SK-N-SH treated with all-trans-retinoic acid at 6 μM for 48 hours (cell line): ENCODE results near the gene WFS1.

Source experiments
- ATAC-seq: fragments of 200-7000 bp; cut with Tn5 transposase; 3 replicates; pipeline ENCODE4 v1.9.1; 2020; ENCODE audit warnings: mild to moderate bottlenecking, moderate library complexity
- ARNTL ChIP-seq: fragments of 450-650 bp; formaldehyde crosslinking; IDR thresholded peaks from 2 replicates; pipeline ENCODE4 v1.5.0; 2020; ENCODE audit warnings: low read depth, mild to moderate bottlenecking, moderate library complexity, borderline replicate concordance
- BACH2 ChIP-seq: fragments of 250-450 bp; sonication (Bioruptor Pico); IDR thresholded peaks from 2 replicates; pipeline ENCODE4 v1.9.0; 2021; ENCODE audit warnings: mild to moderate bottlenecking, borderline replicate concordance
- CSDC2 ChIP-seq: fragments of 250-450 bp; sonication (Bioruptor Pico); IDR thresholded peaks from 2 replicates; pipeline ENCODE4 v1.5.0; 2020; ENCODE audit warnings: mild to moderate bottlenecking, moderate library complexity
- CSRNP3 ChIP-seq: fragments of 250-450 bp; sonication (Bioruptor Pico); IDR thresholded peaks from 2 replicates; pipeline ENCODE4 v1.5.1; 2021; ENCODE audit warnings: mild to moderate bottlenecking, moderate library complexity
- ESRRG ChIP-seq: fragments of 250-450 bp; sonication (Bioruptor Pico); IDR thresholded peaks from 2 replicates; pipeline ENCODE4 v1.6.1; 2021; ENCODE audit warnings: mild to moderate bottlenecking
- GLIS3 ChIP-seq: fragments of 250-450 bp; sonication (Bioruptor Pico); IDR thresholded peaks from 2 replicates; pipeline ENCODE4 v1.5.0; 2020; ENCODE audit warnings: mild to moderate bottlenecking, moderate library complexity
- ISL1 ChIP-seq: fragments of 250-450 bp; sonication (Bioruptor Pico); IDR thresholded peaks from 2 replicates; pipeline ENCODE4 v2.1.2; 2022; ENCODE audit warnings: mild to moderate bottlenecking, moderate library complexity
- OSR1 ChIP-seq: fragments of 250-450 bp; sonication (Bioruptor Pico); IDR thresholded peaks from 2 replicates; pipeline ENCODE4 v1.8.0; 2022; ENCODE audit warnings: moderate library complexity, mild to moderate bottlenecking, inconsistent platforms
- POU6F1 ChIP-seq: fragments of 250-450 bp; sonication (Bioruptor Pico); IDR thresholded peaks from 2 replicates; pipeline ENCODE4 v1.8.0; 2021; ENCODE audit warnings: low read depth, mild to moderate bottlenecking, moderate library complexity, borderline replicate concordance
- PPARA ChIP-seq: fragments of 250-450 bp; sonication (Bioruptor Pico); IDR thresholded peaks from 2 replicates; pipeline ENCODE4 v1.5.0; 2020; ENCODE audit warnings: mild to moderate bottlenecking, borderline replicate concordance
- RARB ChIP-seq: fragments of 250-450 bp; sonication (Bioruptor Pico); IDR thresholded peaks from 2 replicates; pipeline ENCODE4 v1.8.0; 2021; ENCODE audit warnings: mild to moderate bottlenecking, moderate library complexity
- SNAI2 ChIP-seq: fragments of 250-450 bp; sonication (Bioruptor Pico); IDR thresholded peaks from 2 replicates; pipeline ENCODE4 v1.5.0; 2020; ENCODE audit warnings: mild to moderate bottlenecking, moderate library complexity
- TCF4 ChIP-seq: fragments of 250-450 bp; sonication (Bioruptor Pico); IDR thresholded peaks from 2 replicates; pipeline ENCODE4 v1.8.0; 2021; ENCODE audit warnings: mild to moderate bottlenecking, moderate library complexity, borderline replicate concordance
- TOX ChIP-seq: fragments of 250-450 bp; sonication (Bioruptor Pico); IDR thresholded peaks from 2 replicates; pipeline ENCODE4 v1.8.0; 2021; ENCODE audit warnings: mild to moderate bottlenecking, moderate library complexity, borderline replicate concordance
- ZC3H10 ChIP-seq: fragments of 250-450 bp; sonication (Bioruptor Pico); IDR thresholded peaks from 2 replicates; pipeline ENCODE4 v1.5.1; 2021; ENCODE audit warnings: mild to moderate bottlenecking, moderate library complexity
- ZFP30 ChIP-seq: fragments of 450-650 bp; formaldehyde crosslinking; IDR thresholded peaks from 2 replicates; pipeline ENCODE4 v1.5.0; 2022; ENCODE audit warnings: mild to moderate bottlenecking, moderate library complexity
- ZNF565 ChIP-seq: fragments of 450-650 bp; formaldehyde crosslinking; conservative IDR thresholded peaks from 2 replicates; pipeline ENCODE4 v1.5.0; 2020; ENCODE audit warnings: low read depth, mild to moderate bottlenecking, moderate library complexity
- ZNF70 ChIP-seq: fragments of 450-650 bp; formaldehyde crosslinking; IDR thresholded peaks from 2 replicates; pipeline ENCODE4 v1.5.0; 2020; ENCODE audit warnings: mild to moderate bottlenecking, moderate library complexity
- ZNF8 ChIP-seq: fragments of 450-650 bp; formaldehyde crosslinking; IDR thresholded peaks from 2 replicates; pipeline ENCODE4 v1.5.0; 2020; ENCODE audit warnings: mild to moderate bottlenecking, moderate library complexity

The WFS1 gene

GRCh38 chr4:6253111-6253510, 16.5 kb upstream of the WFS1 start (continued):
- TF ChIP-seq CSRNP3 (CRISPR knock-in tag): no peak
- TF ChIP-seq CSDC2 (CRISPR knock-in tag): no peak
- TF ChIP-seq POU6F1 (CRISPR knock-in tag): no peak
- no peak for TF ChIP-seq TCF4 (CRISPR knock-in tag)
- TF ChIP-seq SNAI2 (CRISPR knock-in tag): no peak
- no peak for TF ChIP-seq TOX (CRISPR knock-in tag)
- TF ChIP-seq ZFP30 (CRISPR knock-in tag): no peak
- no peak for TF ChIP-seq ARNTL (CRISPR knock-in tag)

- ATAC-seq: no peak
- TF ChIP-seq GLIS3 (CRISPR knock-in tag) (no peak), POU6F1 (CRISPR knock-in tag) (no peak), ZC3H10 (CRISPR knock-in tag) (no peak), ESRRG (CRISPR knock-in tag) (no peak), ZFP30 (CRISPR knock-in tag) (no peak), CSDC2 (CRISPR knock-in tag) (no peak), CSRNP3 (CRISPR knock-in tag) (no peak)
Observed at GRCh38 chr4:6253961-6254360, 15.7 kb upstream of the WFS1 start.

GRCh38 chr4:6256141-6256540, 13.5 kb upstream of the WFS1 start:
- TF ChIP-seq ZNF8 (CRISPR knock-in tag): no peak
- no peak for TF ChIP-seq ZNF565 (CRISPR knock-in tag)
- no peak for TF ChIP-seq OSR1 (CRISPR knock-in tag)
- TF ChIP-seq ARNTL (CRISPR knock-in tag): no peak
- TF ChIP-seq CSRNP3 (CRISPR knock-in tag): no peak
- no peak for TF ChIP-seq POU6F1 (CRISPR knock-in tag)
- no peak for TF ChIP-seq PPARA (CRISPR knock-in tag)
- TF ChIP-seq TOX (CRISPR knock-in tag): no peak
- no peak for TF ChIP-seq BACH2
- ATAC-seq: no peak

- ATAC-seq: no peak
- TF ChIP-seq ZFP30 (CRISPR knock-in tag) (no peak), ZNF70 (CRISPR knock-in tag) (no peak), POU6F1 (CRISPR knock-in tag) (no peak), GLIS3 (CRISPR knock-in tag) (no peak), RARB (CRISPR knock-in tag) (no peak), ISL1 (CRISPR knock-in tag) (no peak), ARNTL (CRISPR knock-in tag) (no peak), TCF4 (CRISPR knock-in tag) (no peak), CSRNP3 (CRISPR knock-in tag) (no peak), CSDC2 (CRISPR knock-in tag) (no peak), TOX (CRISPR knock-in tag) (no peak), SNAI2 (CRISPR knock-in tag) (no peak), ZNF565 (CRISPR knock-in tag) (no peak), ESRRG (CRISPR knock-in tag) (no peak)
Observed at GRCh38 chr4:6257247-6258025, 12.2 kb upstream of the WFS1 start.
